Peyer's patch (tissue), 4 donors: ENCODE results near the gene CNTN5.

Experiments
- CTCF ChIP-seq, 6 experiments: fragments of 450-650 bp in 4 of 6; fragments of 200-600 bp in 2 of 6; sonication (generic) in 1 of 6; IDR thresholded peaks; one replicate each; pipeline ENCODE4 v1.5.1; 2017 to 2019; ENCODE audit warnings: antibody characterized with exemption in 6 of 6, mild to moderate bottlenecking in 3 of 6, moderate library complexity in 1 of 6
- POLR2A ChIP-seq, 2 donors: fragments of 450-650 bp; IDR thresholded peaks; one replicate each; pipeline ENCODE4 v1.5.1; 2017; ENCODE audit warnings: antibody characterized with exemption in 2 of 2, mild to moderate bottlenecking in 2 of 2, moderate library complexity in 2 of 2

GRCh38 chr11:100011697-100012096 is 990.9 kb downstream of the CNTN5 start:
- TF ChIP-seq CTCF (IDR thresholded peaks at IDR 0.05) (no peak), POLR2A (IDR thresholded peaks at IDR 0.05) (no peak)
